HEK293 (cell line): ENCODE measurements around the gene NKX6-1.

ENCODE experiments used
- CTCF ChIA-PET: fragments of 350-600 bp; formaldehyde crosslinking; extraction: SDS; loops from one replicate; lab custom pipeline; 2021; ENCODE audit warnings: antibody characterized with exemption; lab: Yijun Ruan, JAX
- POLR2A ChIA-PET: fragments of 300-600 bp; formaldehyde crosslinking; extraction: SDS; loops from one replicate; lab custom pipeline; 2020; ENCODE audit warnings: antibody characterized with exemption, inconsistent platforms; lab: Yijun Ruan, JAX
- H3K27ac ChIP-seq: fragments of 200-500 bp; sonication (Bioruptor generic); 2 replicates; pipeline ENCODE4 v1.5.1; 2014; ENCODE audit warnings: low read depth, low read length, control low read depth, inconsistent platforms; ENCODE audit errors: extremely low read depth
- H3K36me3 ChIP-seq, 2 experiments: fragments of 200-500 bp in 1 of 2; sonication (Bioruptor generic) in 1 of 2; 1 replicate in 1 of 2; 2 replicates in 1 of 2; pipeline ENCODE4 v1.5.1; 2014 to 2017; ENCODE audit warnings: inconsistent platforms in 2 of 2, low read length in 2 of 2; ENCODE audit not compliant: control insufficient read depth in 2 of 2, insufficient read depth in 1 of 2
- H3K4me1 ChIP-seq: fragments of 200-500 bp; sonication (Bioruptor generic); 2 replicates; pipeline ENCODE4 v1.5.1; 2014; ENCODE audit warnings: mild to moderate bottlenecking, low read length, inconsistent platforms; ENCODE audit not compliant: control insufficient read depth, insufficient read depth
- H3K4me3 ChIP-seq: 2 replicates; pipeline ENCODE4 v1.5.1; 2011; ENCODE audit warnings: low read depth, mild to moderate bottlenecking, control low read depth, low read length, moderate library complexity
- H3K9me3 ChIP-seq: fragments of 200-500 bp; sonication (Bioruptor generic); 2 replicates; pipeline ENCODE4 v1.5.1; 2014; ENCODE audit warnings: low read depth, low read length, inconsistent platforms; ENCODE audit not compliant: control insufficient read depth, insufficient read depth
- ELK4 ChIP-seq: IDR thresholded peaks from 2 replicates; pipeline ENCODE4 v1.6.1; 2011; ENCODE audit warnings: mild to moderate bottlenecking, low read depth, low read length, borderline replicate concordance
- GFI1B ChIP-seq: fragments of 450-650 bp; formaldehyde crosslinking; IDR thresholded peaks from 2 replicates; pipeline ENCODE4 v1.5.1; 2016; ENCODE audit warnings: missing biosample characterization, missing genetic modification characterization
- GLI2 ChIP-seq: fragments of 450-650 bp; formaldehyde crosslinking; IDR thresholded peaks from 2 replicates; pipeline ENCODE4; 2017; ENCODE audit warnings: missing biosample characterization, missing genetic modification characterization, low read depth, borderline replicate concordance
- HOXA7 ChIP-seq: sonication (generic); formaldehyde crosslinking; IDR thresholded peaks from 2 replicates; pipeline ENCODE4 v1.8.1; 2022; ENCODE audit warnings: missing genetic modification reagents, borderline replicate concordance
- KLF8 ChIP-seq: fragments of 450-650 bp; formaldehyde crosslinking; IDR thresholded peaks from 2 replicates; pipeline ENCODE4 v1.5.1; 2016; ENCODE audit warnings: missing biosample characterization, missing genetic modification characterization
- MZF1 ChIP-seq: fragments of 450-650 bp; formaldehyde crosslinking; IDR thresholded peaks from 2 replicates; pipeline ENCODE4 v1.5.1; 2017; ENCODE audit warnings: missing biosample characterization, missing genetic modification characterization, borderline replicate concordance
- PATZ1 ChIP-seq: fragments of 450-650 bp; formaldehyde crosslinking; IDR thresholded peaks from 2 replicates; pipeline ENCODE4 v1.5.1; 2016; ENCODE audit warnings: missing biosample characterization, missing genetic modification characterization
- SALL2 ChIP-seq: fragments of 450-650 bp; formaldehyde crosslinking; IDR thresholded peaks from 2 replicates; pipeline ENCODE4 v1.5.0; 2017; ENCODE audit warnings: missing biosample characterization, mild to moderate bottlenecking, missing genetic modification characterization, borderline replicate concordance
- SCRT2 ChIP-seq: fragments of 450-650 bp; formaldehyde crosslinking; IDR thresholded peaks from 2 replicates; pipeline ENCODE4 v1.5.1; 2016; ENCODE audit warnings: missing biosample characterization, missing genetic modification characterization
- SP2 ChIP-seq: fragments of 450-650 bp; formaldehyde crosslinking; IDR thresholded peaks from 2 replicates; pipeline ENCODE4 v1.5.1; 2016; ENCODE audit warnings: missing biosample characterization, missing genetic modification characterization
- WT1 ChIP-seq: fragments of 450-650 bp; formaldehyde crosslinking; IDR thresholded peaks from 2 replicates; pipeline ENCODE4 v1.5.1; 2016; ENCODE audit warnings: missing biosample characterization, missing genetic modification characterization
- ZBTB48 ChIP-seq: fragments of 450-650 bp; formaldehyde crosslinking; IDR thresholded peaks from 2 replicates; pipeline ENCODE4 v1.5.1; 2016; ENCODE audit warnings: missing biosample characterization, missing genetic modification characterization
- ZFHX2 ChIP-seq: fragments of 450-650 bp; formaldehyde crosslinking; conservative IDR thresholded peaks from 2 replicates; pipeline ENCODE4 v1.5.1; 2016; ENCODE audit warnings: missing biosample characterization, missing genetic modification characterization
- ZNF362 ChIP-seq: fragments of 450-650 bp; formaldehyde crosslinking; IDR thresholded peaks from 2 replicates; pipeline ENCODE4 v1.5.1; 2016; ENCODE audit warnings: missing biosample characterization, missing genetic modification characterization
- ZNF391 ChIP-seq: fragments of 450-650 bp; formaldehyde crosslinking; IDR thresholded peaks from 2 replicates; pipeline ENCODE4 v1.5.1; 2016; ENCODE audit warnings: low read depth, missing biosample characterization, missing genetic modification characterization, borderline replicate concordance
- ZNF404 ChIP-seq: fragments of 450-650 bp; formaldehyde crosslinking; IDR thresholded peaks from 2 replicates; pipeline ENCODE4 v1.5.1; 2017; ENCODE audit warnings: missing biosample characterization, missing genetic modification characterization
- ZNF48 ChIP-seq: fragments of 450-650 bp; formaldehyde crosslinking; IDR thresholded peaks from 2 replicates; pipeline ENCODE4 v1.5.1; 2016; ENCODE audit warnings: missing biosample characterization, missing genetic modification characterization
- ZNF677 ChIP-seq: fragments of 450-650 bp; IDR thresholded peaks from 2 replicates; pipeline ENCODE4 v1.5.0; 2018; ENCODE audit warnings: missing biosample characterization, mild to moderate bottlenecking, missing genetic modification characterization, moderate library complexity
- TF ChIP-seq, protein P1 (sequence below): fragments of 450-650 bp; formaldehyde crosslinking; conservative IDR thresholded peaks from 2 replicates; pipeline ENCODE4 v1.5.1; 2016; ENCODE audit warnings: low read depth, missing biosample characterization, missing genetic modification characterization
- TF ChIP-seq, protein P2 (sequence below): fragments of 450-650 bp; formaldehyde crosslinking; IDR thresholded peaks from 2 replicates; pipeline ENCODE4 v1.5.1; 2016; ENCODE audit warnings: missing biosample characterization, missing genetic modification characterization, borderline replicate concordance

NKX6-1 gene

DNA sequence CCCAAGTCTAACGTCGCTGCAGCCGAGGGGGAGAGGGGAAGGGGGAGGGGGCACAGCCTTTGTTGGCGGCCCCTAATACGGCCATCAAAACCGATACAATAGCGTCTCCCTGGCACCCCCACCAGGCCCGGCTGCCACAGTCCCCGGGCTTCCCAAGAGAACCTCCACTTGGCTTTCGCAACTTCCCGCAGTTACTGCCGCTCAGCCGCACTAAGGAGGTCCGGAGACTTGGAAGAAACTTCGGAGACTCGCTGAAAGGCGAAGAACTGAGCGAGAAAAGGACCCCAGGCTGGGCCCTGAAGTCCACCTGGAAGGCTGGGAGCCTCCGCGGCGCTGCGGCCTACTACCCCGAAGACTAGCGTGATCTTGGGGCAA lies 2.8 kb downstream of the NKX6-1 start:
- no peaks in the 10 kb centered on the region for H3K4me1 ChIP-seq
- H3K4me3 ChIP-seq = no peak overlapping the region
- no peaks in the 10 kb centered on the region for H3K9me3 ChIP-seq
- TF ChIP-seq PATZ1 (tag by site-specific recombination) = no peak
- no peak for TF ChIP-seq MZF1 (tag by site-specific recombination)
- no peak for TF ChIP-seq GLI2 (tag by site-specific recombination)
- TF ChIP-seq WT1 = no peak
- TF ChIP-seq ZFHX2 (tag by site-specific recombination) = no peak
- TF ChIP-seq ZNF362 (tag by site-specific recombination) = no peak
- TF ChIP-seq HOXA7 (CRISPR knock-in tag) = no peak
- TF ChIP-seq ZNF48 (tag by site-specific recombination) = no peak
- no peak for TF ChIP-seq SALL2 (tag by site-specific recombination)
- TF ChIP-seq ZNF391 (tag by site-specific recombination) = no peak
- no peak for TF ChIP-seq ZBTB48
- no peak for TF ChIP-seq KLF8 (tag by site-specific recombination)
- no peak for TF ChIP-seq SP2
- no peak for TF ChIP-seq SCRT2 (tag by site-specific recombination)
- TF ChIP-seq, protein P1, sequence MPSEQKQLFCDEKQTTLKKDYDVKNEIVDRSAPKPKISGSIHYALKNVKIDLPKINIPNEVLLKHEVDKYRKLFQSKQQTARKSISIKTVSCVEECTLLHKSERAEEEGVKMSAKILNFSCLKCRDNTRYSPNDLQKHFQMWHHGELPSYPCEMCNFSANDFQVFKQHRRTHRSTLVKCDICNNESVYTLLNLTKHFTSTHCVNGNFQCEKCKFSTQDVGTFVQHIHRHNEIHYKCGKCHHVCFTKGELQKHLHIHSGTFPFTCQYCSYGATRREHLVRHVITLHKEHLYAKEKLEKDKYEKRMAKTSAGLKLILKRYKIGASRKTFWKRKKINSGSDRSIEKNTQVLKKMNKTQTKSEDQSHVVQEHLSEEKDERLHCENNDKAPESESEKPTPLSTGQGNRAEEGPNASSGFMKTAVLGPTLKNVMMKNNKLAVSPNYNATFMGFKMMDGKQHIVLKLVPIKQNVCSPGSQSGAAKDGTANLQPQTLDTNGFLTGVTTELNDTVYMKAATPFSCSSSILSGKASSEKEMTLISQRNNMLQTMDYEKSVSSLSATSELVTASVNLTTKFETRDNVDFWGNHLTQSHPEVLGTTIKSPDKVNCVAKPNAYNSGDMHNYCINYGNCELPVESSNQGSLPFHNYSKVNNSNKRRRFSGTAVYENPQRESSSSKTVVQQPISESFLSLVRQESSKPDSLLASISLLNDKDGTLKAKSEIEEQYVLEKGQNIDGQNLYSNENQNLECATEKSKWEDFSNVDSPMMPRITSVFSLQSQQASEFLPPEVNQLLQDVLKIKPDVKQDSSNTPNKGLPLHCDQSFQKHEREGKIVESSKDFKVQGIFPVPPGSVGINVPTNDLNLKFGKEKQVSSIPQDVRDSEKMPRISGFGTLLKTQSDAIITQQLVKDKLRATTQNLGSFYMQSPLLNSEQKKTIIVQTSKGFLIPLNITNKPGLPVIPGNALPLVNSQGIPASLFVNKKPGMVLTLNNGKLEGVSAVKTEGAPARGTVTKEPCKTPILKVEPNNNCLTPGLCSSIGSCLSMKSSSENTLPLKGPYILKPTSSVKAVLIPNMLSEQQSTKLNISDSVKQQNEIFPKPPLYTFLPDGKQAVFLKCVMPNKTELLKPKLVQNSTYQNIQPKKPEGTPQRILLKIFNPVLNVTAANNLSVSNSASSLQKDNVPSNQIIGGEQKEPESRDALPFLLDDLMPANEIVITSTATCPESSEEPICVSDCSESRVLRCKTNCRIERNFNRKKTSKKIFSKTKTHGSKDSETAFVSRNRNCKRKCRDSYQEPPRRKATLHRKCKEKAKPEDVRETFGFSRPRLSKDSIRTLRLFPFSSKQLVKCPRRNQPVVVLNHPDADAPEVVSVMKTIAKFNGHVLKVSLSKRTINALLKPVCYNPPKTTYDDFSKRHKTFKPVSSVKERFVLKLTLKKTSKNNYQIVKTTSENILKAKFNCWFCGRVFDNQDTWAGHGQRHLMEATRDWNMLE (tag by site-specific recombination) = no peak
- no peak for TF ChIP-seq ZNF404 (tag by site-specific recombination)
- TF ChIP-seq, protein P2, sequence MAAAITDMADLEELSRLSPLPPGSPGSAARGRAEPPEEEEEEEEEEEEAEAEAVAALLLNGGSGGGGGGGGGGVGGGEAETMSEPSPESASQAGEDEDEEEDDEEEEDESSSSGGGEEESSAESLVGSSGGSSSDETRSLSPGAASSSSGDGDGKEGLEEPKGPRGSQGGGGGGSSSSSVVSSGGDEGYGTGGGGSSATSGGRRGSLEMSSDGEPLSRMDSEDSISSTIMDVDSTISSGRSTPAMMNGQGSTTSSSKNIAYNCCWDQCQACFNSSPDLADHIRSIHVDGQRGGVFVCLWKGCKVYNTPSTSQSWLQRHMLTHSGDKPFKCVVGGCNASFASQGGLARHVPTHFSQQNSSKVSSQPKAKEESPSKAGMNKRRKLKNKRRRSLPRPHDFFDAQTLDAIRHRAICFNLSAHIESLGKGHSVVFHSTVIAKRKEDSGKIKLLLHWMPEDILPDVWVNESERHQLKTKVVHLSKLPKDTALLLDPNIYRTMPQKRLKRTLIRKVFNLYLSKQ (tag by site-specific recombination) = no peak
- TF ChIP-seq ELK4 = no peak
- no peak for TF ChIP-seq ZNF677 (tag by site-specific recombination)
- no peak for TF ChIP-seq GFI1B (tag by site-specific recombination)
- H3K36me3 ChIP-seq = peaks cover 0 to 42% of the 10 kb centered on the region in 2 experiments; a peak in 2 of 3 replicates
- ChIA-PET POLR2A (no interaction called here), CTCF (no interaction called here)
- H3K27ac ChIP-seq = no peak overlapping the region
